OCI-LY1 (cell line): ENCODE results near the gene TGFBR2.

Experiments
- CTCF ChIP-seq: fragments of 200-600 bp; sonication (generic), shearing (Covaris generic); IDR thresholded peaks from 2 replicates; pipeline ENCODE4 v1.5.1; 2017; ENCODE audit warnings: mild to moderate bottlenecking, antibody characterized with exemption, low read length, moderate library complexity, mixed read lengths
- EZH2 ChIP-seq: fragments of 200-600 bp; sonication (generic), shearing (Covaris generic); IDR thresholded peaks from 2 replicates; pipeline ENCODE4 v1.8.0; 2017; ENCODE audit warnings: borderline replicate concordance, mixed run types, mild to moderate bottlenecking, antibody characterized with exemption, low read length, moderate library complexity, mixed read lengths

GRCh38 chr3:30641416-30642251 lies 35.2 kb downstream of the TGFBR2 start:
- TF ChIP-seq CTCF (no peak), EZH2 (no peak)
